Measurements from ENCODE around the gene ST3GAL3.

- TF ChIP-seq CTCF (IDR thresholded peaks at IDR 0.05; ENCODE audit: insufficient read depth, low read depth, low read length) (no peak), EZH2 (IDR thresholded peaks at IDR 0.05; ENCODE audit: insufficient read depth, low read length) (no peak)
These were observed 146.0 kb downstream of the ST3GAL3 start for GRCh38 chr1:43853161-43853921.

Measured in astrocyte (in vitro differentiated cells and primary cell).